Measurements from ENCODE around the gene TMEM125.

Gene TMEM125

DNA sequence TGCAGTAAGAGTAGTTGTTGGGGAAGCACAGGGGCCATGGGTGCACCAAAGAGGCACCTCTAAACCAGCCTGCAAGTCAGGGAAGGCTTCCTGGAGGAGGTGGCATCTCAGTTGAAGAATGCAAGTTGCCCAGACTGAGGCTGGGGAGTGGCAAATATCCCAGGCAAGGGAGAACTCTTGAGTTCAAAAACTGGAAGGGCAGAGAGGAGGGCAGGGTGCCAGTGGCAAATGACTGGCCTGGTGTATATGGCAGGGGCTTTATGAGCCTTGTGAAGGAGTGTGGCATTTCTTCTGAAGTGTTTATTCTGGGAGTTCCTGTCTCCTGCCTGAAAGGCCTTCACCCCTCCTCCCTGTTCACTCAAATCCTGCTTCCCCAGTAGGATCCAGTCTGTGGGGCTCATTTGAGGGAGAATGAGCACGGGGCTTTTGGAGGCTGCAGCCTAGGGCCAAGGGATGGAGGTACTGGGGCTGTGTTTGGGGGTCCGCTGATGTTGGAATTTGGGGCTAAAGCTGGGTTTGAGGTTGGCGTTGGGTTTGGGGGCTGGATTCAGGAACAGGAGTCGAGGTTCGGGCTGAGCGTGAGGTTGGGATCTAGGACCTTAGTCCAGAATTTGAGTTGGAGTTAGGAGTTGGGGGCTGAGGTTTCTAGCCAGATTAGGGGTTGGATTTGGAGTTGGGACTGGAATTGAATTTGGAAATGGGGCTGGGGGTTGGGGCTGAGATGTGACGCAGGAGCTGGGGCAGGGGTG is at the start of gene TMEM125:
TMEM125 (plus strand) TSS at position 357 of the 749 bp plus-strand sequence. CDS start 2,740 bp downstream, outside the sequence.
- no peak for DNase-seq

DNA sequence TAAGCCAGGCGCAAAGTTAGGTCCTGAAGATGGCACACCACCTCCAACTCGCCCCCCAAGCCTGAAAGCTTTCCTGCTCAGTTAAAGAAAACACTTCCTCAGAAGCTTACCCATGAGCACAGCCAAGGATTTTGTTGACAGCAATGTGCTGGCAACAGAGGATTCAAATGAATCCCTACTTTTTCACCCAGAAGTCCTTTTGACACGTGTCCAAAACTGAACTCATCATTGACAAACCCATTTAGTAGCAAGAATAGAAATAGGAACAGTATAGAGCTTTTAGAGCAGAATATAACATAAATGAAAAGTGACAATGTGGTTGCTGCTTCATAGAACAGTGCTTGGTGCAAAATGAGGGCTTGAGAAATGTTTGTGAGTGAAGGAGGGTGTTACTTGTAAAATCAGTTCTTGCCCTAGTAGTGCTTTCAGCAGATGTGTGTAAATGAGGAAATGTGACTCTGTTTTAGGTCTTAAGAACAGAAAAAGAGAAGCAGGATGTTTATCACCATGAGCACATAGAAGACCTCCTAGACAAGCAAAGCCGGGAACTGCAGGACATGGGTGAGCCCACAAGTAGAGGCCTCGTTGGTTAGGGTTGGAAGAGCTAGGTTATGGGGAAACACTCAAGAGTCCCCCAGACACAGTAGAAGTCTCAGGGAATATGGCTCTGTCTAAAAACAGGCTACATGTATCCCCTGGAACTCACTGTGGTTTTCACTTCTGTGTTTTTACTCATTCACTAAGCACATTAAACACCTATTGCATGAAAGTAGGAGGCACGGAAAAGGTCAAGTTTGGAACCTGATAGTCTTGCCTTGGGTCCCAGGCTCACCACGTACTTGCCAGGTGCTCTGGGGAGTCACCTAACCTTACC is 48.6 kb upstream of the TMEM125 start:
- DNase-seq, result no peak

DNA sequence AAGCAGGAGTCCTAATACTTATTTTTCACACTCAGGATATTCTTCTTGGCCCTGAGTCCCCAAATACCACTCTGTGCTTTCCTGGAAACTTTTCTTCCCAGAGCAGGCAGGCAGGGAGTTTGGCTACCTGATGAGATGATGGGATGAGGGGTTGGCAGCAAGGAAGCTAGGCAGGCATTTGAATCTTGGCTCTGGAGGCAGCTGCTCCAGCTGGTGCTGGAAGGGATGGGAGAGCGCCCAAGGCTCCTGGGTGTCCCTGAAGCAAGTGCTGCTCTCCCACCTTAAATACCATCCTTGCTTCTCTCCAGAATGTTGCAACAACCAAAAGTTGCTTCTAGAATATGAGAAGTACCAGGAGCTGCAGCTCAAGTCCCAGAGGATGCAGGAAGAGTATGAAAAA is 48.0 kb upstream of the TMEM125 start:
- no peak for DNase-seq

DNA sequence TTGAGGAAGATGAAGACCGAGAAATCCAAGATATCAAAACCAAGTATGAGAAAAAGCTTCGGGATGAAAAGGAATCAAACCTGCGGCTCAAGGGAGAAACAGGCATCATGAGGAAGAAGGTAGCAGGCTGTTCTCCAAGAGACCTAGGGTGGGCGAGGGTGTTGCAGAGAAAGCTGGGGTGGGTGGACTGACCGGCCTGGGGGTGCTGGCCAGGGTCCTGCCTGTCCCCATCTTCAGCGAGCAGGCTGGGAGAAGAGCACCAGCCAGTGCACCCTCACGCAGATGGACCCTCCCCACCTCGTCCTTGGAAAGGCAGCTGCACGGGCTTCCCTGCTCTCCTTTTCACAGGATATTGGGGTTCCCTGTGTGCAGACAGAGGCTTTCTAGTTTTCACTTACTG is 46.9 kb upstream of the TMEM125 start:
- DNase-seq, result no peak

DNA sequence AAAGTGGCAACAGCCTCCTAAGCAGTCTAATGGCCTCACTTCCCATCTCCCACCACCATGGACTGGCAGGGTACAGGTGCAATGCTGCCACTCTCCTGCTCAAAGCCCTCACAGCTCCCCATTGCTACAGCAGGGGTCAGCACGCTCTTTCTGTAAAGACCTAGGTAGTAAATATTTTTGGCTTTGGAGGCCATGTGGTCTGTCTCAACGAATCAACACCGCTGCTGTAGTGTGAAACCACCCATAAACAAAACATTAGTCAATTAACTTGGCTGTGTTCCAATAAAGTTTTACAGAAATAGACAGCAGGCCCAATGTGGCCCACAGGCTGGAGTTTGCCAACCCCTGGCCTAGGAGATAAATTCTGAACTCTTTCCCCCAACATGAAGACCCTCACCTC is 44.6 kb upstream of the TMEM125 start:
- DNase-seq, result no peak

DNA sequence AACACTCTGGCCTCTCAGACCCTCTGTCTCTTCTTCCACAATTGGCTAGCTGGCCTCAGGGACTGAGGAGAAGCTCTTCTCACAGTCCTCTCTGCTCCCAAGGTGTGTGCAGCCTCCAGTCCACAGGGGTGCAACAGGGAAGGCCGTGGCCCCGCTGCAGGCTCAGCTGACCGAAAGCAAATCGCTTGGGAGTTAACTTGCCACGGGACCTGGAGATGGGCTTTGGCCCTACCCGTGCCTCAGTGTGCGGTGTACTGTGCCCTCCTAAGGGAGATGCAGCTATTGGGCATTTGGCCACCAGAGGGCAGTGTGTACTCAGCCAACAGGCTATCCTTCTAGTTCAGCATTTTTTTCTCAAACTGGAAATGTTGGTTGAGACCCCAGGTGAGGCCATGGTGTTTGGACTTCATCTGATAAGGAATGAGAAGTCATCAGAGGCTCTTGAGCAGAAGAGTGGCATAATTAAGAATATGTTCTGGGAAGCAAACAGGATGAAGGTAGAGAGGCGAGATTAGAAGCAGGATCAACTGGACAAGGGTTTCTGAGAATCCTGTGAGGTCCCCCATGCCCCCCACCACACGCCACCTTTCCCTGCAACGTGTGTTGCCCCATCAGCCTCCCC is 42.5 kb upstream of the TMEM125 start:
- peak; percentile 81 for DNase-seq

DNA sequence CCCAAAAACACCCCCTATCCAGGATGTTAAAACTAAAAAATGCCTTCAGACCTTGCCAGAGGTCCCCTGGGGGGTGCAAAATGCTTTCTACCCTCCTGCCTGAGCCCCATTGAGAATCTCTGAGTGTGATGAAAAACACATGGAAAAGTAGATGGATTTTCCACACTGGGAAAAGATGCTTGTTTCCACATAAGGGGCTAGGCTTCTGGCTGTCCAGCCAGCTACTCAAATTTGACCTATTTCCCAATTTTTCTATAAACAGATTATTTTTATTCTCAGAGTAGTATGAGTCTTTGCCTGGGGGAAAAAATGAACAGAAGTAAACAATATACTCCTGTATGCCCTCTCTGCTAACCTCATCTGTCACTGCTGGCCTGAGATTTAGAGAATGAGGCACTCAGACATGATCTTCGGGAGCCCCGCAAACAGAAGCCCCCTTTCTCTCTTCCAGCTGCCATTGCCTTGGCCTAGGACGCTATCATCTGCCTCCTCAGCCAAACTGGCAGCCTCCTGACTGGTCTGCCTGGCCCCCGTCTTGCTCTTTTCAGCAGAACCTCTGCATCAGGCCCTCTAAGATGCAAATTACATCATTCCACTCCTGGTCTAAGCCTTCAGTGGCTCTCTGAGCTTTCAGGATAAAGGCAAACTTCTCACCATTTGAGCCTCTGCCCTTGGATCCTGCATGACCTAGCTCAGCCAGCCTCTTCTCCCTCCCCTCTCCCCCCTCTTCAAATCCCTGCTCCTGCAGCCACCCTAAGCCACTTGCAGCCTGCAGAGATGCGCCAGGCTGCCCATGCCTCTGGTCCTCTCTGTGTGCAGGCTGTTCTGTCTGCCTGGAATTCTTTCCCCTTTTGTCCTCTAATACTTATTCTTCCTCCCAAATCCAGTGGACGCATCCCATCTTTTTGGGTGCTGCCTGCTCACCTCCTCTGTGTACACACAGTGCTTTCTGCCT is 39.7 kb upstream of the TMEM125 start:
- no peak for DNase-seq

DNA sequence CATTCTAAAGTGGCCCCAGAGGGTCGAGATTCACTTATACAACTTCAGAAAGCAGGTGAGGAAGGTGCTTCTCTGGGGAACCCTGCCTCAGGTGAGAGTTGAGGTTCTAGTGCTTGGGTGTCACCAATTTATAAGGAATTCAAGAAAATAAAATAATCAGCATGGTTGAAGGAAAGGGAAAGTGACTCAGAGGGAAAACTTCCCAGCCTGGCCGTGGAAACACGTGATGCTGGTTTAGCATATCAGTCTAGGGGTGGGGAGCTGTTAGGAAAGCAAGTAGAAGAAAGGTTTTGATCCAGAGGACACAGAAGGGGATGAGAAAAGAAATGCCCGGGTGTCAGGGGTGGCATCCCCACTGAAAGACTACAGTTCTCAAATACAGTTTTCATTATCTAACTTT is 37.7 kb upstream of the TMEM125 start:
- no peak for DNase-seq

DNA sequence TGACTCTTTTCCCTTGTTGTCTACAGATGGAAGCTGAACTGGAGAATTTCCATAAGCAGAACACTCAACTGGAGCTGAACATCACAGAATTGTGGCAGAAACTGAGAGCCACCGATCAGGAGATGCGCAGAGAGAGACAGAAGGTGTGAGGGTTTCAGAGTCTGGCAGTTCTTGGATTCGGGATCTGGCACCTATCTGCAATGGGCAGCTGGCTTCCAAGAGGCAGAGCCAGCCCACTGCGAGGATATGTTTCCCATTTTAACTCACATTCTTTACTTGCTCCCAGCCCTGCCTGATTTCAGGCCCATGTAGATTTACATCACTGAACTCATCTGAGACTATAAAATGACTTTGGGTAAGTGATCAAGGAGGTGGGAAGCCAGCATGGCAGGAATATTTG is 37.3 kb upstream of the TMEM125 start:
- no peak for DNase-seq

DNA sequence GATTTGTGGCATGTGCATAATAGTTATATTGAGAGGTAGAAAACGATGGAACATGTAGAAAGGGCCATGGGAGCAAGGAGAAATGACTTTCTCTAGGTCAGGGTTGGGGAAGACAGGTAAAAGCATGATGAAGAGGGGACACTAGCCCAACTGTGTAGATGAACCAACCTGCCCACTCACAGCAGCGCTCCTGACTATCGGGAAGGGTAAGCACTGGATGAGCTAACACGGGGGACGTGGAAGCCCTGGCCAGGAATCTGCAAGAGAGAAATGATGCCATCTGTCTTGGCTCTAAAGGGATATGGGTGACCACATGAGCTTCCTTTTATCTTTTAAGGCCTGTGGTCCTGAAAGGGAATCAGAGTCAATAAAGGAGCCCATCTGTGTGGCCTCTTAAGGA is 36.2 kb upstream of the TMEM125 start:
- DNase-seq, result no peak

DNA sequence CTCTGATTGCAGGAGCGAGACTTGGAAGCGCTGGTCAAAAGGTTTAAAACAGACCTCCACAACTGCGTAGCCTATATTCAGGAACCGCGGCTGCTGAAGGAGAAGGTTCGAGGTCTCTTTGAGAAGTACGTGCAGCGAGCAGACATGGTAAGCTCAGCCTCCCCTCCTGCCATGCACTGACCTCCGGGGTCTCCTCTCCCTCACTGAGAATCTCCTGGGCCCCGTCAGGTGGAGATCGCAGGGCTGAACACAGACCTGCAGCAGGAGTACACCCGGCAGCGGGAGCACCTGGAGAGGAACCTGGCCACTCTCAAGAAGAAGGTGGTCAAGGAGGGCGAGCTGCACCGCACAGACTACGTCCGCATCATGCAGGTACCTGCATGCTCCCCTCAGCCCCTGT is 35.5 kb upstream of the TMEM125 start:
- no peak for DNase-seq

DNA sequence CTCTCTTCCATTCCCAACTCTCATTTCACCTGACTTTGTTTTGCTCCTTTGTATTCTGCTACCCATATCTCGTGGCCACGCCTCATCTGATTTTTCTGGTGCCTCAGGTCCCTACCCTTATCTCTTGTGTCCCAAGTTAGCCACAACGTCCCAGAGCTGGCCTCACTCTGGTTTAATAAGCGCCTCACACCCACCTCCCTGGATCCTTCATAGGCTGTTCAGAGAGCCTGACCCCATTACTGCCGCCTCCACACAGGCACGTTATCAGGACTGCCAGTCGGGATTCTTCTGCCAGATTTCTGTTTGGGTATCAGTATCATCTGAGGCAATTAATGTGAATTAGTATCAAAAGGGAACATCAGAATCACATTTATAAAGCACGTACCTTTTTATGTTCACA is 34.7 kb upstream of the TMEM125 start:
- no peak for DNase-seq

DNA sequence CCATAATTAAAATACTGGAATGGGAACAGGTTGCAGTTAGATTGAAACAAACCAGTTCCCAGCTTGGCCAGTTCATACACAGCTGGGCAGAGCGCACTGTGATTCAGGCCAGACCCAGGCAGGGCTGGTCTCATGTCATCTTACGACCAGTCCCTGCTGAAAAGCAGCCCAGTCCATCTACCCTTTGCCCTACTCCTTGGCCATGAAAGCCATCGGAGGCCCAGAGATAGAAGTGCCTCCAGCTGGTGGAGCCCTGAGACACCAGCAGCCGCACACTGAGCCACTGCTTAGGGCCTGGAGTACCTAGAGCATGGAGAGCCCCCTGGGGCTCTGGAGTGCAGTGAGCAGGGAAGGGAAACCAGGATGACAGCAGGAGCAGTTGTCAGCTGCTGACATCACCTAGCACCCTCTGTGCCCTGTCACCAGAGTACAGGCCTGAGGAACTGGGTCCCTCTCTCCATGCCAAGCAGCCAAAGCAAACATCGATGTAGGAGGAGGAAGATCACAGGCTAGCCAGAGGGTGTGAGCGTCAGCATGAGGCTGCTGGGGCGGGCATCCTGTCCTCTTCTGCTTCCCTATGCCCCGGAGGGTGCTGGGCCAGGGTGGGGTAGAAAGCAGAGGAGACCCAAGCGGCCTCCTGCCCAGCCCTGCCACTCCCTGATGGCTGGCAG is 34.2 kb upstream of the TMEM125 start:
- DNase-seq, result no peak

DNA sequence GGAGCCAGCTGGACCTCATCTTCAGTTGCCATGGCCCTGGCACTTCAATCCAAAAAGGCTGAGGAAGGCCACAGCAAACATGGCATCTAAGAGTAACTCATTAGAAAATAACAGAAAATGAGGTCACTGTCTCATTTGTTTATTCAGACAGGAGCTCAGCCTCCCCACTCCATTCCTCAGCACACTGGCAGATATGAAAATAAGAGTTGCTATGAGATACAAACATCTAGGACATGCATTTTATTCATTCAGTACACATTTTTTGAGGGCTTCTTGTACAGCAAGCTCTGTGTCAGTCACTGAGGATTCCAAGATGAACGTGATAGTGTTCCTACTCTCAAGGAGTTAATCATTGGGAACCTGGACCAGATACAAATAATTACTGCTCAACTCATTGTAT is 32.7 kb upstream of the TMEM125 start:
- DNase-seq, result no peak

DNA sequence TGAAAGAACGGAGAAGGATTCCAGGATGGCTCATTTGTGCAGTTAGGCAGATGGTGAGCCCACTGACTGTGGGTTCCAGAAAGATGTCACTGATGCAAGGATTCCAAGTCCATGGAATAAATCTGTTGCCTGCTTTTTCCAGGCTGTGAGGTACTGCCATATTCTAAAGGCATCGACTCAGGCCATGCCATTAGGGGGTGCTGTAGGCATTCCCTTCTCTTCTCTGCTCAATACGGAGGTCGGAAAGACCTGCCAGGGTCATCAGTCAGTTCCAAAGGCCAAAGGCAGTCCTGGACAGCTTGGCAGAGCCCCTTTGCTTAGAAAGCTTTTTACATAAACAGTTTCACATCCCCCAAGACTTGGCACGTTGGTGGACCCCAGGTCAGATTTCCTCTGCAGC is 31.7 kb upstream of the TMEM125 start:
- peak; percentile 34 for DNase-seq

DNA sequence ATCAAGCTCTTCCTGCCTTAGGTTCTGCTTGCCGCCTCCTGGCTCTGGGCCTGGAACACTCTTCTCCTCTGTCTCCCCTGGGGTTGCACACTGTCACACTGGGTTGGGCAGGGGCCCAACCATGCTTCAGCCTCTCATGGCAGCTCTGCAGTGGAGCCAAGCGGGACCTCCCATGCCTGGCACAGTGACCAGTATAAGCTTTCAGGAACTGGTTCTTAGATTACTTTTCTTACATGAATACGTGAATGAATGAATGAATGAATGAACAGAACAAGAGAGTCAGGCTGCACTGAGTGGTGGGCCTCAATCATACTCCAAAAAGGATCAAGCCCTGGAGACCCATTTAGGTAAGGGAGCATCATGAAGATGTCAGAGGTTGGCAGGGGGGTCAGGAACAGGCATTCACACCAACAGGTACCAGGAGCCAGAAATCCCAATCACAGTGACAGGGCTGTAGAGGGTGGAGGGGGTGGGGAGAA is 30.8 kb upstream of the TMEM125 start:
- no peak for DNase-seq

DNA sequence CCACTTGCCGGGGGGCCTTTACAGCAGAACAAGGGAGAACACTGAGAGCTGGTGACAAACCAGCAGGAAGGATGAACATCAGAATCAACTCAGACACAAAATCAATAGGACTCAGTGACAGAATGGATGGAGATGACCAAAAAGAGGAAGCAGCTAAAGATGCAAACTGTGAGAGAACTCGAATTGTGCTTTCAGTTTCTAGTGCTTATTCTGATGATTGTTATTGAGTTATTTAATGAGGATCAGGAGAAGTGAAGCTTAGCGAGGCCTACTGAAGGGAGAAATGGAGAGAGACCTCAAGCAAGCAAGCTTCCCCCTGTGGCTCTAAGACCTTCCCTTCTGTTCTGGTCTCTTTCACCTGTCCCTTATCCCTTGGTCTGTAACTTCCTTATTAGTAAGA is 30.3 kb upstream of the TMEM125 start:
- no peak for DNase-seq

DNA sequence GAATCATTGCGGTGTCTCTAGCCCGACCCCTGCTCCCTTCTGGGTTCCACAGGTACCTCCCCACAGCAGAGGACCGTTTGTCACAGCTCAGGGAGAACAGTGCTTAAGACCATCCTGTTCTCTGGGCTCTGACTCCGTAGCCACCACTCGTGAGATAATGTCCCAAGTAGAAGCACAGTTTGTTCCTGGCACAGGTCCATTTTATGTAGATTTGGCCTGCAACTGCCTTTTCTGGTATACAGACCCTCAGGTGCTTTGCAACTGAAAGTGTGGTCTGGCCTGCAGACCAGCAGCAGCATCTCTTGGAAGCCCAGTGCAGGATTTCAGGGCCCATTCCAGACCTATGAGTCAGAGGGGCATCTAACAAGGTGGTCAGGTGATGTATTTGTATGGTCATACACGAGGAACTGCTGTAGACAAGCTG is 28.4 kb upstream of the TMEM125 start:
- no peak for DNase-seq

DNA sequence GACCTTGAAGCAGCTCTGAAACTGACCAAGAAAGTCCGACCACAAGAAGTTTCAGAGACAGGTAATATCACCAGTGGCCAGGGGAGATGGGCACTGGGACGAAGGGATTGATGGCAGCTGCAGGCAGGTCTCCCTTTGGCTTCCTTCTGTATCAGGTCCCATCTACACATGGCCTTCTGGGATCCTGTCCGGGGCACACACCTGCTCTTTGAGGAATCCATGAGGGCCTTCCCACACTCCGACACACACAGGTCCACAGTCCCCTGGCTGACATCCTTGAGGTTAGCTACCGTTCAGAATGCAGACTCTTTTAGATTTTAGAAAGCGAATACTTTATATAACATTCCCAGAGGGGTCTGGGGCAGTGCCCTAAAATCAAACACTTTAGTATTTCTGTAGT is 26.5 kb upstream of the TMEM125 start:
- no peak for DNase-seq

DNA sequence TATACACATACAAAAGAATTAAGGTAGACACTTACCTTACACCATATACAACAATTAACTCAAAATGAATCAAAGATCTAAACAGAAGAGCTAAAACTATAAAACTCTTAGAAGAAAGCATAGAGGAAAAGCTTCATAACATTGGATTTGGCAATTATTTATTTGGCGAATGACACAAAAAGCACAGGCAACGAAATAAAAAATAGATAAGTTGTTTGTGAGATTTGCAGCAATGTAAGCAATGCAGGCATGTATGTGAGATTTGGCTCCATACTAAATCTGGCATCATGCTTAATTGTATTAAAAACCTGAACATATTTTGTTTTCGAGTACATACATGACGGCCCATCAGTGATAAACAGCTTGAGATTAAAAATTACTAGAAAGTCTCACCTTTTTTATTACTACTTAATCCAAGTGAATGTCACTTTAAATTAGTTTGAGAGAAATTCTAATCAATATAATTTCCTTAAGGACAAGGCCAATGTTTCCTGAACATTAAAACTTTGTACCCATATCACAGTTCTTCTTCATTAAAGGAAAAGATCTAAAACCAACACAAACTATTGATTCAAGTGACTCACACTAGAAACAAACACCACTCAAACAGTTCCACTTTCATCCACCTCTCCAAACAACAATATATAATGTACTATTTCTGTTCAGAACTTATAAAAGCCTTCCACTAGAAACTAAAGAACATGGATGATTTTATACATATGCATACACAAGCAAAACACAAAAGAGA is 23.1 kb upstream of the TMEM125 start:
- no peak for DNase-seq

DNA sequence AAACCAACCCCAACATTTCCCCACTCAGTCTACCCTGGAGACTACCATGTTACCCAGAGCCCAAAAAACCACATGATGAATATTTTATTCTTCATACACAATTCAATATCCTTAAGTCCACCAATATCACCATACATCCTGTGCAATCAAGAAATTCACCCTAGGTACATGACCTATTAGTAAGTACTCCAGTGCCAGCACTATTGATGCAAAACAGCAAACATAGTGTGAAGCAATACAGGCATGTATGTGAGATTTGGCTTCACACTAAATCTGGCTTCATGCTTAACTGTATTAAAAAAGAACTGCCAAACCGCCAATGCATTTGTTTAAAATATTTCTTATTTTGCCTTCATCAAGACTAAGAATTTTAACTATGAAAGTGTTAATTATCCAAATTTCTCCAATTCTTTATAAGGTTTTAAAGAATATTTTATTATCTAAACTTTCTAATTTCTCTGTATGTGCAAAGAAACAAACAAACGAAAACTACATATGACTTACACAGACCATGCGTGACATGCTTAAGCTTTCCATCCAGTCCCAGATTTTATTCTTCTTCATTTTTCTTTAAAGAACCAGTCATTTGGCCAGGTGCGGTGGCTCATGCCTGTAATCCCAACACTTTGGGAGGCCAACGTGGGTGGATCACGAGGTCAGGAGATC is 22.4 kb upstream of the TMEM125 start:
- DNase-seq, result no peak
